ENCODE measurements around the gene EEF1B2. TPM values are rescaled to one million over a fixed set of nuclear protein-coding genes. Genes with fewer than 3 reads are reported as not detected.
A peak's percentile ranks its signal among the peaks of the same experiment; 100 is the strongest.

The EEF1B2 gene
- total and polyA plus RNA-seq, 2 of the 13 experiments (the other 11 are each of a cell fraction or from before 2014, with no cell fraction given), result 1,284 to 1,731 TPM

- peak; percentile 96 for TF ChIP-seq DMAP1 (CRISPR knock-in tag; IDR thresholded peaks at IDR 0.05)
- peak; percentile 25; the same call in 1 of the 2 replicates for TF ChIP-seq ZSCAN31 (CRISPR knock-in tag; IDR thresholded peaks at IDR 0.05; ENCODE audit: low read depth)
- TF ChIP-seq NR0B2 (CRISPR knock-in tag; IDR thresholded peaks at IDR 0.05), result peak; percentile 88
- no peak; the same call in 1 of the 2 replicates for TF ChIP-seq DZIP1 (CRISPR knock-in tag; IDR thresholded peaks at IDR 0.05)
- peak; percentile 31; the same call in 1 of the 2 replicates for TF ChIP-seq ZNF704 (CRISPR knock-in tag; IDR thresholded peaks at IDR 0.05; ENCODE audit: borderline replicate concordance)
- TF ChIP-seq ZBTB46 (CRISPR knock-in tag; IDR thresholded peaks at IDR 0.05; ENCODE audit: borderline replicate concordance), result 0 out of 2 replicates have a peak, but pooled peaks have one; percentile 70
- no peak for TF ChIP-seq ZSCAN9 (CRISPR knock-in tag; IDR thresholded peaks at IDR 0.05; ENCODE audit: borderline replicate concordance)
- peak; percentile 76; the same call in 1 of the 2 replicates for TF ChIP-seq FOXK1 (CRISPR knock-in tag; IDR thresholded peaks at IDR 0.05; ENCODE audit: borderline replicate concordance, low read depth)
- TF ChIP-seq HMGXB3 (CRISPR knock-in tag; IDR thresholded peaks at IDR 0.05; ENCODE audit: borderline replicate concordance), result 0 out of 2 replicates have a peak, but pooled peaks have one; percentile 6
- peak; percentile 99; the same call in 1 of the 2 replicates for TF ChIP-seq ZNF839 (CRISPR knock-in tag; IDR thresholded peaks at IDR 0.05; ENCODE audit: borderline replicate concordance)
- peak; percentile 92 for TF ChIP-seq SNAI1 (CRISPR knock-in tag; IDR thresholded peaks at IDR 0.05; ENCODE audit: borderline replicate concordance)
- TF ChIP-seq ZEB1 (IDR thresholded peaks at IDR 0.05; ENCODE audit: insufficient replicate concordance, low read depth), result peak; percentile 81
- peak; percentile 98 for TF ChIP-seq MYC (CRISPR knock-in tag; IDR thresholded peaks at IDR 0.05; ENCODE audit: borderline replicate concordance)
- no peak for TF ChIP-seq ZNF556 (CRISPR knock-in tag; IDR thresholded peaks at IDR 0.05; ENCODE audit: borderline replicate concordance)
- TF ChIP-seq NFE2 (CRISPR knock-in tag; IDR thresholded peaks at IDR 0.05), result 0 out of 2 replicates have a peak, but pooled peaks have one; percentile 15
- peak; percentile 40; the same call in 1 of the 2 replicates for TF ChIP-seq MAF1 (CRISPR knock-in tag; IDR thresholded peaks at IDR 0.05; ENCODE audit: borderline replicate concordance)
- TF ChIP-seq ZNF460 (CRISPR knock-in tag; IDR thresholded peaks at IDR 0.05; ENCODE audit: borderline replicate concordance), result no peak; the same call in 1 of the 2 replicates
Observed at GRCh38 chr2:206159346-206160124, at the start of gene EEF1B2, which contains the start of gene NDUFS1 (continued).
